GM12878 (cell line): ENCODE measurements around the gene IRF1. TPM values are rescaled to one million over a fixed set of nuclear protein-coding genes. Genes with fewer than 3 reads are reported as not detected.

Source experiments
- ATAC-seq: fragments of 200-7000 bp; cut with Tn5 transposase; 3 replicates; pipeline ENCODE4 v1.9.1; 2020; ENCODE audit warnings: mild to moderate bottlenecking, moderate library complexity
- Bru-seq: library from RNA; stranded (reverse); fragments of 400-500 nt; gene quantifications from one replicate; lab custom pipeline; 2021; lab: Mats Ljungman, UMichigan
- BruChase-seq, 2 experiments: library from RNA; stranded (reverse); fragments of 400-500 nt; gene quantifications; one replicate each; lab custom pipeline; 2021; lab: Mats Ljungman, UMichigan
- BruUV-seq: library from RNA; stranded (reverse); fragments of 400-500 nt; replicated peaks from 2 replicates; lab custom pipeline; 2021; lab: Mats Ljungman, UMichigan
- CTCF ChIA-PET: fragments of 300-600 bp; sonication (Branson Sonifier 250); formaldehyde crosslinking; extraction: SDS; loops from one replicate; lab custom pipeline; 2021; ENCODE audit warnings: inconsistent platforms; lab: Yijun Ruan, JAX
- POLR2A ChIA-PET: fragments of 350-600 bp; formaldehyde crosslinking; extraction: SDS; loops from one replicate; lab custom pipeline; 2021; ENCODE audit warnings: inconsistent platforms; lab: Charles Lee
- RAD21 ChIA-PET: fragments of 300-600 bp; sonication (Branson Sonifier 250); formaldehyde crosslinking; loops from one replicate; lab custom pipeline; 2023; ENCODE audit warnings: antibody characterized with exemption; ENCODE audit not compliant: unreplicated experiment; lab: Charles Lee
- SMC1A ChIA-PET: fragments of 300-600 bp; sonication (Branson Sonifier 250); formaldehyde crosslinking; loops from one replicate; lab custom pipeline; 2023; ENCODE audit not compliant: unreplicated experiment, uncharacterized antibody; lab: Charles Lee
- DNase-seq: peaks from one replicate; pipeline ENCODE4 v3.0.0-alpha.2; 2011; ENCODE audit warnings: low read depth, low spot score
- FAIRE-seq: peaks from 3 replicates; lab custom pipeline; 2011; peaks lifted over from hg19 to GRCh38; lab: Jason Lieb, UNC
- H2AFZ ChIP-seq: 2 replicates; pipeline ENCODE4 v1.6.0; 2011; ENCODE audit warnings: low read depth, low read length, control low read depth; ENCODE audit not compliant: control insufficient read depth
- H3K27ac ChIP-seq: 2 replicates; pipeline ENCODE4 v1.5.1; 2011; ENCODE audit warnings: control low read depth; ENCODE audit not compliant: control insufficient read depth, insufficient read depth
- H3K27me3 ChIP-seq, 2 experiments: replicated peaks in 1 of 2; 2 replicates each; pipeline versions ENCODE4 v1.6.0 to v1.6.1; 2011; ENCODE audit warnings: low read length in 1 of 2; ENCODE audit not compliant: control insufficient read depth in 2 of 2, insufficient read depth in 2 of 2
- H3K36me3 ChIP-seq, 2 experiments: 2 replicates each; pipeline ENCODE4 v1.5.1; 2011; ENCODE audit warnings: low read length in 1 of 2; ENCODE audit not compliant: control insufficient read depth in 2 of 2, insufficient read depth in 2 of 2
- H3K4me1 ChIP-seq: 2 replicates; pipeline ENCODE4 v1.6.1; 2011; ENCODE audit warnings: mild to moderate bottlenecking, low read length, moderate library complexity, mixed read lengths; ENCODE audit not compliant: control insufficient read depth, insufficient read depth
- H3K4me2 ChIP-seq: 2 replicates; pipeline ENCODE4 v1.6.0; 2011; ENCODE audit warnings: control low read depth; ENCODE audit not compliant: control insufficient read depth, insufficient read depth
- H3K4me3 ChIP-seq: fragments of 200-600 bp; sonication (generic); 2 replicates; pipeline ENCODE4 v1.5.1; 2016
- H3K79me2 ChIP-seq: 2 replicates; pipeline ENCODE4 v1.6.0; 2011; ENCODE audit warnings: low read length; ENCODE audit not compliant: control insufficient read depth, insufficient read depth
- H3K9ac ChIP-seq: 2 replicates; pipeline ENCODE4 v1.8.0; 2011; ENCODE audit warnings: low read length, control low read depth, mixed read lengths; ENCODE audit not compliant: control insufficient read depth, insufficient read depth
- H3K9me3 ChIP-seq: replicated peaks from 3 replicates; pipeline ENCODE4 v1.5.1; 2011; ENCODE audit warnings: mild to moderate bottlenecking, low read length; ENCODE audit not compliant: control insufficient read depth, insufficient read depth
- H4K20me1 ChIP-seq: 2 replicates; pipeline ENCODE4 v1.6.0; 2011; ENCODE audit not compliant: control insufficient read depth, insufficient read depth
- ATF7 ChIP-seq: fragments of 450-650 bp; IDR thresholded peaks from 2 replicates; pipeline ENCODE4 v1.6.1; 2016; ENCODE audit warnings: low read depth, mild to moderate bottlenecking
- CHD2 ChIP-seq: IDR thresholded peaks from 2 replicates; pipeline ENCODE4 v1.6.1; 2011; ENCODE audit warnings: low read depth, low read length, improper control_type of control experiment, borderline replicate concordance
- CREB1 ChIP-seq: IDR thresholded peaks from 2 replicates; pipeline ENCODE4 v1.6.1; 2012; ENCODE audit warnings: low read depth, mild to moderate bottlenecking, inconsistent platforms
- GABPA ChIP-seq: IDR thresholded peaks from 2 replicates; pipeline ENCODE4 v1.6.1; 2014; ENCODE audit warnings: antibody characterized with exemption, low read depth, mild to moderate bottlenecking, inconsistent platforms
- HDAC2 ChIP-seq: fragments of 200-600 bp; sonication (generic); IDR thresholded peaks from 2 replicates; pipeline ENCODE4 v1.6.1; 2017
- HDGF ChIP-seq: fragments of 450-650 bp; IDR thresholded peaks from 2 replicates; pipeline ENCODE4 v1.6.1; 2016; ENCODE audit warnings: antibody characterized with exemption
- MEF2A ChIP-seq: IDR thresholded peaks from 2 replicates; pipeline ENCODE4 v1.6.1; 2011; ENCODE audit warnings: low read depth, mild to moderate bottlenecking, low read length, moderate library complexity; ENCODE audit not compliant: insufficient read depth
- NR2C2 ChIP-seq: IDR thresholded peaks from 2 replicates; pipeline ENCODE4 v1.6.1; 2011; ENCODE audit warnings: borderline replicate concordance, low read depth; ENCODE audit not compliant: control insufficient read depth, insufficient read length
- RCOR1 ChIP-seq: conservative IDR thresholded peaks from 2 replicates; pipeline ENCODE4 v1.6.1; 2012; ENCODE audit warnings: low read depth, low read length, improper control_type of control experiment
- SIX5 ChIP-seq: IDR thresholded peaks from 2 replicates; pipeline ENCODE4 v1.6.1; 2011; ENCODE audit warnings: mild to moderate bottlenecking, low read depth, low read length, moderate library complexity; ENCODE audit not compliant: severe bottlenecking
- WGBS: methylation state at CpG from one replicate; pipeline ENCODE4 v1.1.6; 2016; ENCODE audit warnings: low lambda C conversion rate; ENCODE audit not compliant: insufficient replicate concordance, insufficient coverage; ENCODE audit errors: missing lambda C conversion rate; 5-methylcytosine and 5-hydroxymethylcytosine counted together
- in situ Hi-C: fragments of 300-500 bp; cut with MboI; formaldehyde crosslinking; loops from 9 replicates; pipeline ENCODE4 v1.14.3; 2018; ENCODE audit warnings: mixed read lengths
- intact Hi-C: fragments of 100-400 bp; cut with micrococcal nuclease; formaldehyde crosslinking; loops from one replicate; pipeline ENCODE4 v1.14.2; 2022; ENCODE audit not compliant: unreplicated experiment
- long read RNA-seq, 2 experiments: library from polyadenylated mRNA; unstranded; transcript quantifications; one replicate each; pipeline ENCODE4 v2.0.0, GENCODE V29; 2019 to 2020
- polyA minus RNA-seq, 3 experiments: library from RNA; depleted of rRNA, polyadenylated mRNA; stranded (reverse); fragments of >200 nt; gene quantifications; 2 replicates each; pipeline ENCODE4 v1.2.3, GENCODE V29; 2011
- polyA plus RNA-seq, 11 experiments: library from polyadenylated mRNA; depleted of rRNA in 4 of 11; unstranded in 6 of 11; stranded (reverse) in 5 of 11; fragments of >200 nt; fragmentation: Nextera tagmentation in 4 of 11; fragmentation: Illumina TruSeq in 1 of 11; extraction: Ambion mirVana in 4 of 11; extraction: Trizol in 1 of 11; gene quantifications; 1 replicate in 1 of 11; 2 replicates in 10 of 11; pipeline versions ENCODE4 v1.2.1 to v1.2.3, GENCODE V29; 2011 to 2016; ENCODE audit warnings: inconsistent platforms in 2 of 11, missing spikeins in 2 of 11, low read depth in 1 of 11
- total RNA-seq, 4 experiments: library from RNA; depleted of rRNA in 3 of 4; stranded (reverse); fragments of >200 nt in 3 of 4; fragmentation: Illumina TruSeq in 1 of 4; extraction: Trizol in 1 of 4; gene quantifications; 2 replicates each; pipeline versions ENCODE4 v1.2.1 to v1.2.3, GENCODE V29; 2013 to 2021
- TF ChIP-seq, protein P1 (sequence below): fragments of 450-650 bp; formaldehyde crosslinking; IDR thresholded peaks from 2 replicates; pipeline ENCODE4 v1.5.0; 2022; ENCODE audit warnings: mild to moderate bottlenecking, missing genetic modification characterization

IRF1 gene, protein sequence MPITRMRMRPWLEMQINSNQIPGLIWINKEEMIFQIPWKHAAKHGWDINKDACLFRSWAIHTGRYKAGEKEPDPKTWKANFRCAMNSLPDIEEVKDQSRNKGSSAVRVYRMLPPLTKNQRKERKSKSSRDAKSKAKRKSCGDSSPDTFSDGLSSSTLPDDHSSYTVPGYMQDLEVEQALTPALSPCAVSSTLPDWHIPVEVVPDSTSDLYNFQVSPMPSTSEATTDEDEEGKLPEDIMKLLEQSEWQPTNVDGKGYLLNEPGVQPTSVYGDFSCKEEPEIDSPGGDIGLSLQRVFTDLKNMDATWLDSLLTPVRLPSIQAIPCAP
- total RNA-seq (2013; cell fraction: nucleolus; rRNA removed), result 216 and 219 TPM in 2 replicates
- total RNA-seq (2014; rRNA removed), result 29.9 and 30.5 TPM in 2 replicates
- total RNA-seq (2014; rRNA removed; fragmentation: Illumina TruSeq; extraction: Trizol), result 41.9 and 45.3 TPM in 2 replicates
- 68.0 and 74.1 TPM in 2 replicates for total RNA-seq (2021)
- polyA plus RNA-seq (2011; ENCODE audit: low read depth), result 19.0 TPM
- polyA plus RNA-seq (2011; rRNA removed), result 37.5 and 50.7 TPM in 2 replicates
- 60.7 and 77.3 TPM in 2 replicates for polyA plus RNA-seq (2011; cell fraction: cytosol; rRNA removed)
- polyA plus RNA-seq (2011; cell fraction: nucleus; rRNA removed), result 156 and 160 TPM in 2 replicates
- polyA plus RNA-seq (2012), result 32.8 and 47.6 TPM in 2 replicates
- polyA plus RNA-seq (2014; fragmentation: Illumina TruSeq; extraction: Trizol), result 45.9 and 48.6 TPM in 2 replicates
- 10 to 100 TPM in 1 of 2 experiments, 1 to 10 TPM in 1; 6.9 to 14.0 TPM for polyA plus RNA-seq (2014; fragmentation: Nextera tagmentation; extraction: Ambion mirVana)
- 55.9 and 56.1 TPM in 2 replicates for polyA plus RNA-seq (2014; rRNA removed)
- 10 to 100 TPM; 62.1 to 65.0 TPM for polyA plus RNA-seq (2016; fragmentation: Nextera tagmentation; extraction: Ambion mirVana)
- polyA minus RNA-seq (2011; rRNA and poly(A)+ RNA removed), result 171 and 202 TPM in 2 replicates
- 47.0 and 51.0 TPM in 2 replicates for polyA minus RNA-seq (2011; cell fraction: cytosol; rRNA and poly(A)+ RNA removed)
- polyA minus RNA-seq (2011; cell fraction: nucleus; rRNA and poly(A)+ RNA removed), result 234 and 331 TPM in 2 replicates
- Bru-seq, nascent RNA, result percentile 98 among the genes with signal in this experiment
- percentile 89 among the genes with signal in this experiment for BruChase-seq, experiment 1, labeled RNA remaining after a 6-hour chase
- percentile 92 among the genes with signal in this experiment for BruChase-seq, experiment 2, labeled RNA remaining after a 2-hour chase
- long read RNA-seq, experiment 1, transcript IRF1-201 (10 exons, 3,579 nt), result major isoform, 14 of 23 reads
- long read RNA-seq, experiment 1, partial matches to known transcripts, result 2 of 23 reads
- long read RNA-seq, experiment 1, other reads (novel, unspliced or antisense), result 7 of 23 reads
- long read RNA-seq, experiment 2, transcript IRF1-201 (10 exons, 3,579 nt), result major isoform, 11 of 22 reads
- long read RNA-seq, experiment 2, partial matches to known transcripts, result 8 of 22 reads
- long read RNA-seq, experiment 2, other reads (novel, unspliced or antisense), result 3 of 22 reads

DNA sequence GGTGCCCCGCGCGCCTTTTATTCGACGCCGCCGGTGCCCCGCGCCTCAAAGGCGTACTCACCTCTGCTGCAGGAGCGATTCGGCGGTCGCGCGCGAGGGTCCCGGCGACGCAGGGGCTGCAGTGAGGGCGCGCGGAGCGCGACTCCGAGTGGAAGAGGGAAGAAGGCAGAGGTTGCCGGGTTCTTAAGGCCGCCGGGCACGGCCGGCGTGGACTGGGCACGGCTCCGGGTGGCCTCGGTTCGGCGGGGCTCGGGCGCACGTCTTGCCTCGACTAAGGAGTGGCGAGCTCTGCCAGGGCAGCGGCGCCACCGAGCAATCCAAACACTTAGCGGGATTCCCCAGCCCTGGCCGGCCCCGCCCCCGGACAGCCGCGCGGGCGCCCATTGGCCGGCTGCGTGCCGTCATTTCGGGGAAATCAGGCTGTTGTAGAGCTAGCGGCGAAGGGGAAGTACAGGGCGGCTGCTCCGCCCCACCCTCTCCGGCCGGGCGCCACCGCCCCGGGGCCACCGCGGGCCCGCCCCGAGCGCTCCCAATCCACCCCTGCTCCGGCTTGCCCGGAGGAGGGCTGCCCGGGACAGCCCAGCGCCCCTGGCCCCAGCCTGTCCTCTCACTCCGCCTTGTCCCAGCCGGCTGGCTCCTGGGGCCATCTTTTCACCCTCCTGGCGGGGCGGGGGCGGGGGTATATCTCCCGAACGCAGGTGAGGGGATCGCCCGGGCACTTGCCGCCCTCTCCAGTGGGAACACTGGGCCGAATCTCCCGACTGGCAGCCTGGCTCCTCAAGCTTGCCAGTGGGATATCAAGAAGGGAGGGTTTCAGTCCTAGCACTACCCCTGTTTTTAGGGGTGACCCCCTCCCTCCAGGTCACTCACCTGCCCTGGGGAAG, at the start of gene IRF1:
Gene IRF1 (minus strand): TSS at position 290 of the 884 bp plus-strand sequence. CDS start 1,295 bp downstream, outside the sequence.
- ChIA-PET SMC1A (interaction anchor here (0.9 to 8.5 kb wide), 15 partner anchors 8 to 173 kb away, joined by 3 to 123 read pairs (median 13); no protein-coding TSS in a partner anchor), CTCF (interaction anchor here (1.5 to 13.0 kb wide), 14 partner anchors 11 to 329 kb away, joined by 4 to 184 read pairs (median 29); no protein-coding TSS in a partner anchor), POLR2A (interaction anchor here (0.6 to 24.5 kb wide), 20 partner anchors 10 to 612 kb away, joined by 3 to 389 read pairs (median 6); no protein-coding TSS in a partner anchor), RAD21 (interaction anchor here (0.8 to 27.2 kb wide), 19 partner anchors 8 to 252 kb away, joined by 3 to 453 read pairs (median 21); no protein-coding TSS in a partner anchor)
- Histone ChIP-seq H4K20me1 (peaks cover 29% of the 10 kb centered on the region), H3K27me3 (no peaks in the 10 kb centered on the region), H3K79me2 (peaks cover 60% of the 10 kb centered on the region), H2AFZ (peak within 1 kb of the TSS; percentile 5), H3K27ac (peak within 1 kb of the TSS; percentile 97), H3K4me2 (peak within 1 kb of the TSS; percentile 95), H3K9ac (peak within 1 kb of the TSS; percentile 96), H3K4me1 (peaks cover 52% of the 10 kb centered on the region), H3K36me3 (peaks cover 24 to 32% of the 10 kb centered on the region in 2 experiments), H3K9me3 (no peaks in the 10 kb centered on the region), H3K4me3 (peak within 1 kb of the TSS; percentile 98)
- no peak for DNase-seq
- peak; percentile 80 for ATAC-seq
- under 1% methylated on average over 72 of the region's 87 CpGs for WGBS
- BruUV-seq, result TSS peak; percentile 75
- intact Hi-C loops (loop anchor here (1.0 to 2.0 kb wide), 3 partner anchors 23 to 388 kb away; no protein-coding TSS in a partner anchor), in situ Hi-C loops (loop anchor here (10.0 kb wide), 1 partner anchor 106 kb away; no protein-coding TSS in a partner anchor)
- peak; percentile 49 for FAIRE-seq
- 0 out of 2 replicates have a peak, but pooled peaks have one; percentile 6 for TF ChIP-seq CHD2
- TF ChIP-seq NR2C2, result no peak
- no peak for TF ChIP-seq ATF7
- TF ChIP-seq HDAC2, result no peak
- no peak for TF ChIP-seq GABPA
- TF ChIP-seq MEF2A, result peak; percentile 49; the same call in 1 of the 2 replicates
- TF ChIP-seq, protein P1, sequence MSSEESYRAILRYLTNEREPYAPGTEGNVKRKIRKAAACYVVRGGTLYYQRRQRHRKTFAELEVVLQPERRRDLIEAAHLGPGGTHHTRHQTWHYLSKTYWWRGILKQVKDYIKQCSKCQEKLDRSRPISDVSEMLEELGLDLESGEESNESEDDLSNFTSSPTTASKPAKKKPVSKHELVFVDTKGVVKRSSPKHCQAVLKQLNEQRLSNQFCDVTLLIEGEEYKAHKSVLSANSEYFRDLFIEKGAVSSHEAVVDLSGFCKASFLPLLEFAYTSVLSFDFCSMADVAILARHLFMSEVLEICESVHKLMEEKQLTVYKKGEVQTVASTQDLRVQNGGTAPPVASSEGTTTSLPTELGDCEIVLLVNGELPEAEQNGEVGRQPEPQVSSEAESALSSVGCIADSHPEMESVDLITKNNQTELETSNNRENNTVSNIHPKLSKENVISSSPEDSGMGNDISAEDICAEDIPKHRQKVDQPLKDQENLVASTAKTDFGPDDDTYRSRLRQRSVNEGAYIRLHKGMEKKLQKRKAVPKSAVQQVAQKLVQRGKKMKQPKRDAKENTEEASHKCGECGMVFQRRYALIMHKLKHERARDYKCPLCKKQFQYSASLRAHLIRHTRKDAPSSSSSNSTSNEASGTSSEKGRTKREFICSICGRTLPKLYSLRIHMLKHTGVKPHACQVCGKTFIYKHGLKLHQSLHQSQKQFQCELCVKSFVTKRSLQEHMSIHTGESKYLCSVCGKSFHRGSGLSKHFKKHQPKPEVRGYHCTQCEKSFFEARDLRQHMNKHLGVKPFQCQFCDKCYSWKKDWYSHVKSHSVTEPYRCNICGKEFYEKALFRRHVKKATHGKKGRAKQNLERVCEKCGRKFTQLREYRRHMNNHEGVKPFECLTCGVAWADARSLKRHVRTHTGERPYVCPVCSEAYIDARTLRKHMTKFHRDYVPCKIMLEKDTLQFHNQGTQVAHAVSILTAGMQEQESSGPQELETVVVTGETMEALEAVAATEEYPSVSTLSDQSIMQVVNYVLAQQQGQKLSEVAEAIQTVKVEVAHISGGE, result 0 out of 2 replicates have a peak, but pooled peaks have one; percentile 22
- TF ChIP-seq SIX5, result no peak
- peak; percentile 78; the same call in 1 of the 2 replicates for TF ChIP-seq HDGF
- TF ChIP-seq RCOR1, result no peak
- TF ChIP-seq CREB1, result no peak
